Urinary bladder (tissue), 4 donors: ENCODE results near the gene FOXN3. TPM values are rescaled to one million over a fixed set of nuclear protein-coding genes. Genes with fewer than 3 reads are reported as not detected.
"Not testable (repeated sequence)": the region's sequence is repeated elsewhere in the genome, so short reads cannot be mapped to it uniquely, and the experiment has no call there.

ENCODE experiments used
- DNase-seq: peaks from one replicate; pipeline ENCODE4 v3.0.0-alpha.2; 2015; ENCODE audit errors: extremely low spot score
- H3K27ac ChIP-seq: one replicate; pipeline ENCODE4 v1.5.1; 2013; ENCODE audit warnings: low read depth, mild to moderate bottlenecking, moderate library complexity
- H3K36me3 ChIP-seq: one replicate; pipeline ENCODE4 v1.6.1; 2013; ENCODE audit warnings: mild to moderate bottlenecking, moderate library complexity; ENCODE audit not compliant: insufficient read depth
- H3K4me1 ChIP-seq: one replicate; pipeline ENCODE4 v1.6.1; 2013; ENCODE audit warnings: mild to moderate bottlenecking, moderate library complexity; ENCODE audit not compliant: insufficient read depth
- H3K4me3 ChIP-seq: one replicate; pipeline ENCODE4 v1.5.1; 2013; ENCODE audit warnings: low read depth, low read length
- WGBS: extraction: QIAGEN DNeasy Blood & Tissue Kit; methylation state at CpG from one replicate; pipeline ENCODE4 v1.1.7; 2013; 5-methylcytosine and 5-hydroxymethylcytosine counted together
- polyA plus RNA-seq: library from polyadenylated mRNA; stranded (reverse); fragments of 200-250 nt; gene quantifications from one replicate; pipeline ENCODE4 v1.2.3, GENCODE V29; 2013
- total RNA-seq: library from RNA; depleted of rRNA; stranded (reverse); fragments of >200 nt; gene quantifications from one replicate; pipeline ENCODE4 v1.2.3, GENCODE V29; 2014
- donor health status: healthy with polysubstance abuse.
- donor health status: healthy.

Gene FOXN3
- total and polyA plus RNA-seq, 2 donors = 38.5 to 64.7 TPM

DNA sequence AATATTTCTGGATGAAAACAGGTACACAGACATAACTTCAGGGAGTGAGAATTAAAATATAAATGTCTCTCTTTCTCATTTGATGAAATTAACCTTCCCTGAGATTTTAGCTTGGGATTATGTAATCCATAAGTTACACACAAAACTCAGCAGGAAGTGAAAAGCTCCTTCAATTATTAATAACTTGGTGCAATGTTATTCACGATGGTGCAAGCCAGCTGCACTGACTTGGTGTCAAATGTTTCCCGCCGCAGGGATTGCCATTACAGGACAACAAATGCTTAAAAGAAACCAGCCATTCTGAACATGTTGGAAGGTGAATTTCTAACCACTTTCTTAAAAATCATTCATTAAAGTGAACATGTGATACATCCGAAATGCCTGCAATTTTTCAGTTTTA is 250.4 kb downstream of the FOXN3 start:
- H3K4me1 ChIP-seq = no peaks in the 10 kb centered on the region
- no peak for DNase-seq
- WGBS = 92% methylated on average over 4 of the region's 4 CpGs
- H3K36me3 ChIP-seq = no peaks in the 10 kb centered on the region
- no peak overlapping the region for H3K27ac ChIP-seq
- no peak overlapping the region for H3K4me3 ChIP-seq

DNA sequence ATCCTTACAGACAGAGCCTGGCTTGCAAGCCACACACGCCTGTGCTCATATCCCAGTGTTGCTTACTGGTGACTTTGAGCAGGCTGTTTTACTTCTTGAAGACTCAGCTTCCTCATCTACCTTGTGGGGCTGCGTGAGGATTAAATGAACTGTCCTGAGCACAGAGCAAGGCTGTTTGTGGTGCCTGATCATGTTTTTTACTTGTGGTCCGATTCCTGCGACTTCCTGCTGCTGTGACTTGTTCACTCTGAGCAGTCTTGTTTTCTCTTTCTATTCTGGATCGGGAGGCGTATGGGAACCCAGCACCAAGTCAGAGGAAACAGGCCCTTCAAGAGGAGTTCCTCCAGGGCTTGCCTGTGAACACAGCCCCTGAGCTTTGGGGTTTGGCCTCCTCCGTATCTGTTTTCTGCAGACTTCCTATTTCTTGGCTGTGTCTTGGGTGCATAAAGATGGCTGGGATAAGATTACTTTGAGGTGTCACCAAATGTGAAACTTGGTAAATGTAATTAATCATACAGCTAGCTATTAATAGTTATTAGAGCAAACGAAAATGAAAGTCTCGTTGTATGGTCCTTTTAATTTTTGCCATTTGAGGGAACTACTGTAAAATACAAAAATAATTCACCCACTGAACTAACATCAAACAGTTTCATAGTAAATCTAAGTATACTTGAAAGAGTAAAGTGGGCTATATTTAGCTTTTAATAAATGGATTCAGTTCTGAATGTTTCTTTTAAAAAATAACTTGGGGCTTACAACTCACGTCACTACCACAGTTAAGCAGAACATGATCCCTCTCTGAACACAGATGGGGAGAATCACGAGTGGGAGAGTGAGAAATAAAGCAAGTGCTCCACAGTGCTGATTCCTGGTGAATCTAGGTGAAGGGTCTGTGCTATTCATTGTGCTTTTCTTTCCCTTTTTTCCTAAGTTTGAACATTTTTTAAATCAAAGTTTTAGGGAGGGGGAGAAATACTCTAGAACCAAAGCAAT is 251.5 kb downstream of the FOXN3 start:
- no peak for DNase-seq
- H3K27ac ChIP-seq = peak overlapping the region; percentile 30
- WGBS = 26% methylated on average over 11 of the region's 11 CpGs
- H3K36me3 ChIP-seq = no peaks in the 10 kb centered on the region
- no peak overlapping the region for H3K4me3 ChIP-seq
- H3K4me1 ChIP-seq = no peaks in the 10 kb centered on the region

DNA sequence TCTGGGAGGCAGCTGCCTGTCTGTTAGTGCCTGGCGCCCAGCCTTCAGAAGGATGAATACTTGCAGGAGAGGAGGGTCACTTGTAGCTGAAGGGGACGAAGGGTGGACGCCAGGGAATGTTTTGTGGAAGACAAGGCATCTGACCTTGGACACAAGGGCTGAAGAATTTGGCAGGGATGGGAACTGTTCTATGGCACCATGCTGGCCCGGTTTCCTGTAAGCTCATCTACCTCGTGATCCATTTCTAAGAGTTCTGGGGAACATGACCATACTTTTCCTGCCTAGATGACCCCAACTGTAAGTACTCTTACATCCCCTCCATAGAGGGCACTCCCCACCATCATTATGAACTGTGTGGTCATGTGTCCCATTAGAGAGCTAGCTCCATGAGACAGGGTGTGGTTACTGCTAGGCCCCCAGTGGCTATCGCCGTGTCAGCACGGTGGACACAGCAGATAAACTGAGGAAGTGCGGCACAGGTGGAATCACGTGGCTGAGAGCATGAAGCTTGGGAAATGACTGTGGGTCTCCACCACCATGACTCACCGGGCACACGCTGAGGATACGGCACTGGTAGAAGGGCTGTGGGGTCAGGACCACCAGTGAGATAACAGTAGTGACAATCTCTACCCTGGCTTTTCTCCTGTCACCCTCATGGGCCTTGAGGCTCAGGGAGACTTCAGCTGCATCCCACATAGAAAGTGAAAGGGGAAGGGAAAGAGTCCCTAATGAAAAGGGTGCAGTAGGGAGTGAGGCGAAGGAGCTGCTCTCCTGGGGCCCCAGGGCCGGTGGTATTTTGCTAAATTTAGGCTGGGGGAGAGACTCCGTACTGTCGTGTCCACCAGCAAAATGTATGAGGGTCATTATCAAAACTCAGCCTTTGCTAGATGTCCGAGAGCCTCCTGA is 252.6 kb downstream of the FOXN3 start:
- no peaks in the 10 kb centered on the region for H3K4me1 ChIP-seq
- H3K4me3 ChIP-seq = no peak overlapping the region
- no peaks in the 10 kb centered on the region for H3K36me3 ChIP-seq
- DNase-seq = no peak
- H3K27ac ChIP-seq = peak overlapping the region; percentile 30
- whole genome bisulfite sequencing = 85% methylated on average over 18 of the region's 18 CpGs

DNA sequence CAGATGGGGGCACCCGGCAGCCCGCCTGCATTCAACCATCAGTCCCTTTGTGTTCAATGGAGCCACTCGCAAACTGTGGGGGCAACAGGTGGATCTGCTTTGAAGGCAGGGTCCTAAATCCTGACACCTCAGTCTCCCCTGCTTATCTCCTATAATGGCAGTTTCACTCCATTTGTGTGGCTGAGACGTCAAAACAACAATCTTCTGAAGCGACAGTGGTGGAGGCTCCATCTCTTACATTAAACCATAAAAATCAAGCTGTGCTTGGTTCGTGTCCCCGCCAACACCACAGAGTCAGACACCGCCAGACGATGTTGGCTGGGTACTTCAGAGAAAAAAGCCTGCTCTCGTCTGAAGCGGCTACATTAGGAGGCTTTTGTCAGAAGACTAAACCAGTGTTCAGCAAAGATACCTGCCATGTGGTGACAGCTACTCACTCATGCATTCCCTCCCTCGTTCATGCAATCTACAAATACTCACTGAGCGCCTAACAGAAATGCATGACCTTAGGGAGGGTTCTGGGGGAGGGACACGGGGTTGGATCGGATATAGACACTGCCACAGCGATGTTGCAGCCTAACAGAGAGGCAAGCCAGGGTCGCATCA is 253.9 kb downstream of the FOXN3 start:
- Histone ChIP-seq H3K27ac (no peak overlapping the region), H3K4me1 (no peaks in the 10 kb centered on the region), H3K36me3 (no peaks in the 10 kb centered on the region), H3K4me3 (no peak overlapping the region)
- DNase-seq = no peak
- WGBS = 87% methylated on average over 17 of the region's 17 CpGs

DNA sequence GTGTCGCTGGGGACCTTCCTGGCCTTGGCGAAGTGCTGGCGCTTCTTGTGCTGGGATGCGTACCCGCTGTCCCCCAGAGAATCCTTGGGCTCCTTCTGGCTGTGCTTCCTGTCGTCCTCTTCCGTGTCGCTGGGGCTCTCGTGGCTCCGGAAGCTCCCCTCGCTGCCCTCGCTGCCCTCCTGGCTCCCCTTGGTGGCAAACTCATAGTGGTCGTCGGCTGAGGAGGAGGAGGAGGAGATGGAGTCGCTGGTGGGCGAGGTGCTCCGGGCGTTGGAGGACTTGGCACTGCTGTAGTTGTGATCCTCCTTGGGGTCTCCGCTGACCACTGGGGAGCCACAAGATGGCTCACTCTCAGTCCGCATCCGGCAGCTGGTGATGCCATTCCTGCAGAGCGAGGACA is 254.4 kb downstream of the FOXN3 start:
- Histone ChIP-seq H3K4me1 (no peaks in the 10 kb centered on the region), H3K27ac (no peak overlapping the region), H3K4me3 (no peak overlapping the region), H3K36me3 (no peaks in the 10 kb centered on the region)
- 96% methylated on average over 22 of the region's 22 CpGs for WGBS
- no peak for DNase-seq

DNA sequence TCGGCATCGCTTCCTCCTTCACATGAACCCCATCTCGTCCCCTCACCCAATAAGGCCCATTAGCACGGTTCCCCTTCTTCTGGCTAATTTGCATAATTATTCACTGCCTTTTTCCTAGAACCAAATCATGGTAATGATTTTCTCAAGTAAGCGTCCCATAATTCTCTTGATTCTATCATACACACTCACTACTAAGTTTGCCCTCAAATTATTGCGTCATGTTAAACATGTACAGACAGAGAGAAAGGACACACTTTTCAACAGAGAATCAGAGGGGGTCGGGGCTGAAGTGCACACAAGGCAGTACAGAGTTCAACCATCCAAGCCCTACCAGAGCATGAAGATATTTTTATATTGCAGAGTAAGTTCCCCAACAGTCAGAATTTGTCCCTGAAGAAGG is 256.6 kb downstream of the FOXN3 start:
- WGBS = 89% methylated on average over 7 of the region's 7 CpGs
- Histone ChIP-seq H3K27ac (no peak overlapping the region), H3K4me1 (no peaks in the 10 kb centered on the region), H3K4me3 (no peak overlapping the region), H3K36me3 (no peaks in the 10 kb centered on the region)
- no peak for DNase-seq

DNA sequence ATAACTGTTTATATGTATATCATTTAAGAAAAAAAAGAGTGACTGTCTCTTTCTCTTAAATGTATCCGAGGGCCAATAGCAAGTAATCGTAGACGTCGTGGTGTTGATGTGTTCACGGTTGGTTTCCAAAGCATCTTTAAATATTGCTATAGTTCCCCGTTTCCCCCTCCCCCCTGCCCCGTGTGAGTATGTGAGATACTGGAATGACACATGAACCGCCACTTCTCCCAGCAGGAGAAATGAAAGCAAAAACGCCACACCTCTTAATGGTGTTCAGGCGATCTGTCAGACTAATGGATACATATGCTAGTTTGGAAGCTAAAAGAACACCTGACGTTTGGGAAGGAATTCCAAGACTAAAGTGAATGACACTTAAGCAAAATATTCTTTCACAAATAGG is 258.3 kb downstream of the FOXN3 start:
- Histone ChIP-seq H3K4me3 (no peak overlapping the region), H3K4me1 (no peaks in the 10 kb centered on the region), H3K36me3 (no peaks in the 10 kb centered on the region), H3K27ac (no peak overlapping the region)
- WGBS = 91% methylated on average over 11 of the region's 11 CpGs
- DNase-seq = no peak

DNA sequence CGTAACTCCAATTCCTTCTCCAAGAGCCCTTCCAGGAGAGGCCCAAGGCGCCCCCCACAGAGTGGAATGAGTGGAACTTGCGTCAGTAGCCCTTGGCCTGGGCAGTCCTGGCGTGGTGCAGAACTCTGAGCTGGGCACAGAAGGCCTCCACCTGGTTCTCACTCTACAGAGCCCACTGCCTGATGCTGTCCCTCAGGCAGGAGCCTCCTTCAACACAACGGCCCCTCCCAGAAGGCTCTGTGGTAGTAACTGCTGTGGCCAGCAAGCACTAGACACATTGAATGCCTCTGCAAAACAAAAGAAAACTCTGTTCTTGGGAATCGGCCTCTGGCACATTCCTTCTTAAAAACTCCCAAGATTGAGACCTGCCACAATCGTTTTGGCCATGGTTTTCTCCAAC is 258.9 kb downstream of the FOXN3 start:
- WGBS = 83% methylated on average over 7 of the region's 7 CpGs
- H3K4me1 ChIP-seq, H3K36me3 ChIP-seq: not testable (repeated sequence)

DNA sequence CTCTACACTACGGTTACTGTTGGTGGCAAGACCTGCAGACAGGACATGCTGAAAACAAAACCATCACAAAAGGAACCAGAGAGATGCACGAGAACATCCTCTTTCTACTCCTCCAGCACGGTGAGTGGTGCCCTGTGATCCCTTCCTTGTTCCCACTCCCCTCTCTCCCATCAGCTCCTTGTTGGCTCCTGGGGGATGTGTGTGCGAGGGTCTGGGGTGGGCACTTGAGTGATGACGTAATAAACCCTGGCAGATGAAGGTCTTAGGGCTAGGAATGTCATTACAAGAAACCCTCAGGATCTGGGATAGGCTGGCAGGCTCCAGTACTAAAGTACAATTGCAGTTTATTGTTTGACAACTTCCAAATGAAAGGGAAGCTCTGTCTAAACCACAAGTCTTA is 261.5 kb downstream of the FOXN3 start:
- Histone ChIP-seq H3K27ac (no peak overlapping the region), H3K4me1 (no peaks in the 10 kb centered on the region), H3K4me3 (no peak overlapping the region), H3K36me3 (no peaks in the 10 kb centered on the region)
- 83% methylated on average over 5 of the region's 5 CpGs for WGBS
- no peak for DNase-seq

More for the DNA sequence above, 258.9 kb downstream of the FOXN3 start:
- DNase-seq, H3K27ac ChIP-seq, H3K4me3 ChIP-seq: not testable (repeated sequence)

DNA sequence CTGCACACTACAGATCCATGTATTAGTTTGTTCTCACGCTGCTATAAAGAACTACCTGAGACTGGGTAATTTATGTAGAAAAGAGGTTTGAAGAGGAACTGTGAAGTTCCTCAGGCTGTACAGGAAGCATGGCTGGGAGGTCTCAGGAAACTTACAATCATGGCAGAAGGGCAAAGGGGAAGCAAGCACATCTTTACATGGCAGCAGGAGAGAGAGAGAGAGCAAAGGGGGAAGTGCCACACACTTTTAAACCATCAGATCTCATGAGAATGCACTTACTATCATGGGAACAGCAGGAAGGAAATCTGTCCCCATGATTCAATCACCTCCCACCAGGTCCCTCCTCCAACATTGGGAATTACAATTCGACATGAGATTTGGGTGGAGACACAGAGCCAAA is 265.3 kb downstream of the FOXN3 start:
- not testable (repeated sequence) for H3K4me3 ChIP-seq, DNase-seq, H3K27ac ChIP-seq, H3K36me3 ChIP-seq, H3K4me1 ChIP-seq
- WGBS = 95% methylated on average over 2 of the region's 2 CpGs

DNA sequence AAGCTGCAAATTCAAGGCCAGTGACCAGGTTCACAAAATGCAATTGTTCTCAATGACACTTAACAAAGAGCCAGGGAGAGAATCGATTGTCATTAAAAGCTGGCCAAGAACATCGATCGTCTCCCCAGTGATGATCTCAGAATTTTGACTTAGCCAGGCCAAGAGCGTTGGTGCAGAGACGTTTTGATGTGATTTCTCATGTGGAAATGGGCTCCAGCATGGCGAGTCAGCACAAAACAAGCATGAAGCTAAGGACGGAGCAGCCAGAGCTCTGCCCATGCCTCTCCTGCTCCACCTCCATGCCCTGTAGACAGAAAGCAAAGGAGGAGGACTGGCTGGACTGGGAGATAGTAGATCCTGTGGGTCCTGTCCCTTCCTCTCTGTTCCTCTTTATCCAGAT is 270.8 kb downstream of the FOXN3 start:
- DNase-seq = no peak
- Histone ChIP-seq H3K27ac (no peak overlapping the region), H3K4me1 (no peaks in the 10 kb centered on the region), H3K36me3 (no peaks in the 10 kb centered on the region), H3K4me3 (no peak overlapping the region)
- 79% methylated on average over 7 of the region's 7 CpGs for WGBS

DNA sequence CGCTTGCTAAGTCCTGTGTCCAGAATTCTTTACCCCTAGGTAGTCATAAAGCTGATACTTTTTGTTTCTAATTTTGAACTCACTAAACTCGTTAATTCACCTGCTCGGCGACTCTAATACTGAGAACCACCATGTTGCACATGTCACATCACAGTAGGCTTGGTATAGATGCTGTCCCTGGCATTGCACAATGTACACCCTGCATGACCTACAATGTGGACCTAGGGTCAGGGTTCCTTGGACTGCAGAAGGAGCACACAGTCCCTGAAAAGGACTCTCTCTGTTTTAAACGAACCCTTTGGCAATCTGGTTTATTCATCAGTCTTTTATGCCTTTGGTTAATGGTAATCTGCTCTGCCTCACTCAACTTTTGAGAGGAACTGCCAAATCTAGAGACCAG is 272.4 kb downstream of the FOXN3 start:
- Histone ChIP-seq H3K36me3 (no peaks in the 10 kb centered on the region), H3K4me3 (no peak overlapping the region), H3K4me1 (no peaks in the 10 kb centered on the region), H3K27ac (no peak overlapping the region)
- 91% methylated on average over 5 of the region's 5 CpGs for WGBS
- no peak for DNase-seq

DNA sequence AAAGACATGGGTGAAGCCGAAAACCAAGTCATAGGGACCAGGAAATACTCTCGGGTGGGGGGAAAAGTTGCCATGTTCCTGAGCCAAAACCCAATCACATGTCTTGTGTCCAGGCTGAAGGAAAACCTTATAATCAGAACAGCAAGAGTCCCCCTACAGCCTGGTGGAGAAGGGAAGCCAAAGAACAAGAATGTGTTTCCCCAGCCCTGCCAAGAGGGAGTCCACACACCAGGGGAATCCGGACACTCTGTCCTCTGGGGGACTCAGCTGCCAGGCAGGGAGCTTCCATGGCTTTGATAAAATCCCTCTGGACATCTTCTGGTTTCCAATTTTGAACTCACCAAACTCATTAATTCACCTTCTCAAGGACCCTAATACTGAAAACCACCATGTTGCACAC is 273.0 kb downstream of the FOXN3 start:
- Histone ChIP-seq H3K4me3 (no peak overlapping the region), H3K27ac (no peak overlapping the region), H3K4me1 (no peaks in the 10 kb centered on the region), H3K36me3 (no peaks in the 10 kb centered on the region)
- DNase-seq = no peak
- 84% methylated on average over 3 of the region's 3 CpGs for WGBS
